GM13977 (cell line): ENCODE measurements around the gene STK24.

Source experiments
- DNase-seq: peaks from one replicate; pipeline ENCODE4 v3.0.0; 2012; ENCODE audit warnings: low spot score
- in situ Hi-C: fragments of 300-500 bp; cut with MboI; formaldehyde crosslinking; loops from one replicate; pipeline ENCODE4 v1.12.0; 2022; ENCODE audit warnings: low sequenced_read_pairs, low pct_unique_long_range_greater_than_20kb, mixed read lengths, inconsistent platforms; ENCODE audit not compliant: unreplicated experiment
- TF ChIP-seq, protein P1 (sequence below): IDR thresholded peaks from 2 replicates; pipeline ENCODE4 v1.5.1; 2012; ENCODE audit warnings: mild to moderate bottlenecking, control low read depth; ENCODE audit not compliant: insufficient read depth; ENCODE audit errors: extremely low read depth, missing control alignments

The STK24 gene

DNA sequence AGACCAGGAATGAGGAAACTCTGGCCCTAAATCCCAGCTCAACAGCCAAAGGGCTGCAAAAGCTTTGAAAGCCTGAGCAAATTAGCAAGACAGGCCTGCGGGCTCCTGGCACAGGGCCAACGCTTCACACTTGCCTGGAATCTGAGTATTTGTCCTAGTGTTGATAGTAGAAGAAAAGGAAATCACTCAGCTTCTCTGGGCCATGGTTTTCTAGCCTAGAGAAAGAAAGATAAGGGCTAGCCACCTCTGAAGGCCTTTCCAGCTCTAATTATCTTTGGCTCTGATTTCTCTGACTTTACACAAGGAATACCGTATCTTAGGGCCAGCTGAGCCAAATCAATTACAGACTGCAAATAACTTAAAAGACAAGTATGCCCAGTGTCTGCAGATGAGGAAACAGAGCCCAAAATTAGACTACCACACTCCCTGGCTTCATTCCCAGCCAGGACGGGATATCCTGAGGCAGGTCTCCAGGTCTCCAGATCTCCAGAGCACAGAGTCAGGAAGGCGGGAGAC, 69.6 kb downstream of the STK24 start:
- in situ Hi-C loops, result no loop called here
- TF ChIP-seq, protein P1, sequence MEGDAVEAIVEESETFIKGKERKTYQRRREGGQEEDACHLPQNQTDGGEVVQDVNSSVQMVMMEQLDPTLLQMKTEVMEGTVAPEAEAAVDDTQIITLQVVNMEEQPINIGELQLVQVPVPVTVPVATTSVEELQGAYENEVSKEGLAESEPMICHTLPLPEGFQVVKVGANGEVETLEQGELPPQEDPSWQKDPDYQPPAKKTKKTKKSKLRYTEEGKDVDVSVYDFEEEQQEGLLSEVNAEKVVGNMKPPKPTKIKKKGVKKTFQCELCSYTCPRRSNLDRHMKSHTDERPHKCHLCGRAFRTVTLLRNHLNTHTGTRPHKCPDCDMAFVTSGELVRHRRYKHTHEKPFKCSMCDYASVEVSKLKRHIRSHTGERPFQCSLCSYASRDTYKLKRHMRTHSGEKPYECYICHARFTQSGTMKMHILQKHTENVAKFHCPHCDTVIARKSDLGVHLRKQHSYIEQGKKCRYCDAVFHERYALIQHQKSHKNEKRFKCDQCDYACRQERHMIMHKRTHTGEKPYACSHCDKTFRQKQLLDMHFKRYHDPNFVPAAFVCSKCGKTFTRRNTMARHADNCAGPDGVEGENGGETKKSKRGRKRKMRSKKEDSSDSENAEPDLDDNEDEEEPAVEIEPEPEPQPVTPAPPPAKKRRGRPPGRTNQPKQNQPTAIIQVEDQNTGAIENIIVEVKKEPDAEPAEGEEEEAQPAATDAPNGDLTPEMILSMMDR, result no peak
- no peak for DNase-seq

- in situ Hi-C loops, result no loop called here
- TF ChIP-seq, protein P1, result no peak
- no peak for DNase-seq
These were observed 70.1 kb downstream of the STK24 start for GRCh38 chr13:98506728-98507230.

DNA sequence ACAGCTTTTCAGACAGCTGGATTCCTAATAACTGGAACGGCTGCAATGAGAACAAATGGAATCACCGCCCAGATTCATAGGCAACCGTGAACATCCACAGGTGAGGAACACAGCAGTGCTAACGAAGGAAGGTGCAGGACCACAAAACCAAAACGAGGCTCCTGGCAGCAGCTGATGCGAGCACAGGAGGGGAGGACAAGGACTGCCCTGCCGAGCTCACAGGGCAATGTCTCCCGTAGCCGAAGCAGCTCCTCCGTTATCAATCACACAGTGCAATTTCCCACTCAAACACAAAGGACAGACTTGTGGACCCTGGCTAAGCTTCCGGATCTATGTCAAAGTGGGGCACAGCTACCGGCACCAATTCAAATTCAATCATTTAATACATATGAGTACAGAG, 70.6 kb downstream of the STK24 start:
- no peak for DNase-seq
- TF ChIP-seq, protein P1, result no peak
- in situ Hi-C loops, result no loop called here

GRCh38 chr13:98505217-98505616, 71.7 kb downstream of the STK24 start:
- DNase-seq, result no peak
- TF ChIP-seq, protein P1, result no peak
- in situ Hi-C loops, result no loop called here

GRCh38 chr13:98504371-98504963, 72.4 kb downstream of the STK24 start:
- DNase-seq, result peak; percentile 61
- in situ Hi-C loops, result no loop called here
- TF ChIP-seq, protein P1, result no peak

GRCh38 chr13:98504029-98504351, 72.9 kb downstream of the STK24 start:
- DNase-seq, result no peak
- TF ChIP-seq, protein P1, result no peak
- in situ Hi-C loops, result no loop called here
